Measurements from ENCODE around the gene PANK2.
A peak's percentile ranks its signal among the peaks of the same experiment; 100 is the strongest.
"Not testable (repeated sequence)": the region's sequence is repeated elsewhere in the genome, so short reads cannot be mapped to it uniquely, and the experiment has no call there.

PANK2 gene

DNA sequence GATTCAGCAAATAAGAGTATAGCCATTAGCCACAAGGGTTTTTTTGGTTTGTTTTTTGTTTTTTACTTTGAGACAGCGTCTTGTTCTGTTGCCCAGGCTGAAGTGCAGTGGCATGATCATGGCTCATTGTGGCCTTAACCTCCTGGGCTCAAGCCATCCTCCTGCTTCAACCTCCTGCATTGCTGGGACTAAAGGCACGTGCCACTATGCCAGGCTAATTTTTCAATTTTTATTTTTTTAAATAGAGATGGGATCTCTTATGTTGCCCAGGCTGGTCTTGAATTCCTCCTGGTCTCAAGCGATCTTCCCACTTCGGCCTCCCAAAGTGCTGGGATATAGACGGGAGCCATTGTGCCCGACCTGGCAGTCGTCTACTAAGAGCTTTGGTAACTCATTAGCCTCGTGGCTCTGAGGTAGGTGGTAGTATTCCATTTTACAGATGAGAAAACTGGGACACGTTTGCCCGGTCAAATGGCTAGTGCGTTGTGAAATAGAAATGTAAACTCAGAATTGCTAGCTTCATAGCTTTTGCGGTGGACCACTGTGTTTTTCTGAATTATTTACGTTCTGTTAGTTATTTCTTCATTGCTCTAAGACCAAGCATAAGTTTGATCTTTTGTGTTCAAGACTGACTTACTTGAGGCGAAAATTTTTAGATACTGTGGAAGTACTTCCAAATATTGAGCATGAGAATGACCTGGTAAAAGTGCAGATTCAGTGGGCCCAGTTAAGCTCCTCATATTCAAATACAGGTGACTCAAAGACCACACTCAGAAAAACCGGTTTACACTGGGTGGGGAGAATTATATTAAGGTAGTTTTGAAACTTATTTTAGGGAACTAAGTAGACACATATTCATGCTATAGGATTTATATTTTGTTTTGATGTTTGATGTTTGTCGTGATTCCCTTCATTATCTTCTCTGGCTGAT, 2.1 kb downstream of the PANK2 start:
- H3K36me3 ChIP-seq (ENCODE audit: insufficient read depth, low read length), result peaks cover 19% of the 10 kb centered on the region
- H3K27me3 ChIP-seq (ENCODE audit: control insufficient read depth, insufficient read depth, low read length), result no peaks in the 10 kb centered on the region
- H3K4me2 ChIP-seq (ENCODE audit: low read length), result peak overlapping the region; percentile 89
- peaks cover 50% of the 10 kb centered on the region for H3K4me1 ChIP-seq (ENCODE audit: control insufficient read depth, insufficient read depth, low read length)
- no peaks in the 10 kb centered on the region for H3K9me3 ChIP-seq (replicated peaks; ENCODE audit: low read length)
- H3K4me3 ChIP-seq (ENCODE audit: low read length), result peak overlapping the region; percentile 97
- H3K9ac ChIP-seq (ENCODE audit: low read depth, low read length), result peak overlapping the region; percentile 95

DNA sequence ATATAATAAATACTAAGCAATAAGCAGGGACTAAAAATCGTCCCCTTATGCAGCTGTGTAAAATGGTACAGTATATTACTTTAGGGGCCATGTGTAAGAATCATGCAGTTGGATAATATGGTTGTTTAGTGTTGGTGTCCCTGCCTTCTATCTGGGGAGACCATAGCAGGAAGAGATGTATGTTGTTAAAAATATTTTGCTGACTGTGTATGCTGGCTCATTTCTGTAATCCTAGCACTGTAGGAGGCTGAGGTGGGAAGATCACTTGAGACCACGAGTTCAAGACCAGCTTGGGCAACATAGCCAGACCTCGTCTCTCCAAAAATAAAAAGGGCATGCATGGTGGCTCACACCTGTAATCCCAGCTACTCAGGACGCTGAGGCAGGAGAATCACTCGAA, 5.6 kb downstream of the PANK2 start:
- Histone ChIP-seq H3K9ac (ENCODE audit: low read depth, low read length) (no peak overlapping the region), H3K4me1 (ENCODE audit: control insufficient read depth, insufficient read depth, low read length) (peaks cover 56% of the 10 kb centered on the region)

GRCh38 chr20:3896302-3896701, 7.1 kb downstream of the PANK2 start:
- Histone ChIP-seq H3K4me3 (ENCODE audit: low read length) (no peak overlapping the region), H3K36me3 (ENCODE audit: insufficient read depth, low read length) (peaks cover 19% of the 10 kb centered on the region)

More for the DNA sequence above, 5.6 kb downstream of the PANK2 start:
- H3K4me2 ChIP-seq (ENCODE audit: low read length), result no peak overlapping the region
- no peaks in the 10 kb centered on the region for H3K27me3 ChIP-seq (ENCODE audit: control insufficient read depth, insufficient read depth, low read length)
- H3K9me3 ChIP-seq (replicated peaks; ENCODE audit: low read length), result no peaks in the 10 kb centered on the region
- no peak overlapping the region for H3K4me3 ChIP-seq (ENCODE audit: low read length)
- H3K36me3 ChIP-seq (ENCODE audit: insufficient read depth, low read length), result peaks cover 24% of the 10 kb centered on the region

GRCh38 chr20:3896853-3897583, 7.8 kb downstream of the PANK2 start:
- peaks cover 61% of the 10 kb centered on the region for H3K4me1 ChIP-seq (ENCODE audit: control insufficient read depth, insufficient read depth, low read length)
- peak overlapping the region; percentile 28 for H3K4me2 ChIP-seq (ENCODE audit: low read length)
- H3K9me3 ChIP-seq (replicated peaks; ENCODE audit: low read length), result no peaks in the 10 kb centered on the region
- no peak overlapping the region for H3K9ac ChIP-seq (ENCODE audit: low read depth, low read length)
- peaks cover 12% of the 10 kb centered on the region for H3K36me3 ChIP-seq (ENCODE audit: insufficient read depth, low read length)
- H3K4me3 ChIP-seq (ENCODE audit: low read length), result no peak overlapping the region
- H3K27me3 ChIP-seq (ENCODE audit: control insufficient read depth, insufficient read depth, low read length), result no peaks in the 10 kb centered on the region

More at GRCh38 chr20:3896302-3896701, 7.1 kb downstream of the PANK2 start:
- Histone ChIP-seq H3K4me1 (ENCODE audit: control insufficient read depth, insufficient read depth, low read length) (peaks cover 61% of the 10 kb centered on the region), H3K9ac (ENCODE audit: low read depth, low read length) (no peak overlapping the region), H3K27me3 (ENCODE audit: control insufficient read depth, insufficient read depth, low read length) (no peaks in the 10 kb centered on the region), H3K9me3 (replicated peaks; ENCODE audit: low read length) (no peaks in the 10 kb centered on the region), H3K4me2 (ENCODE audit: low read length) (peak overlapping the region; percentile 28)

- H3K4me2 ChIP-seq (ENCODE audit: low read length); H3K36me3 ChIP-seq (ENCODE audit: insufficient read depth, low read length); H3K27me3 ChIP-seq (ENCODE audit: control insufficient read depth, insufficient read depth, low read length); H3K9ac ChIP-seq (ENCODE audit: low read depth, low read length); H3K4me3 ChIP-seq (ENCODE audit: low read length); H3K9me3 ChIP-seq (replicated peaks; ENCODE audit: low read length): not testable (repeated sequence)
- H3K4me1 ChIP-seq (ENCODE audit: control insufficient read depth, insufficient read depth, low read length), result peaks cover 53% of the 10 kb centered on the region
These were observed 9.0 kb downstream of the PANK2 start for GRCh38 chr20:3898181-3898580.

- Histone ChIP-seq H3K27me3 (ENCODE audit: control insufficient read depth, insufficient read depth, low read length) (no peaks in the 10 kb centered on the region), H3K9ac (ENCODE audit: low read depth, low read length) (no peak overlapping the region), H3K36me3 (ENCODE audit: insufficient read depth, low read length) (peaks cover 9% of the 10 kb centered on the region), H3K9me3 (replicated peaks; ENCODE audit: low read length) (no peaks in the 10 kb centered on the region), H3K4me3 (ENCODE audit: low read length) (no peak overlapping the region), H3K4me1 (ENCODE audit: control insufficient read depth, insufficient read depth, low read length) (peaks cover 49% of the 10 kb centered on the region), H3K4me2 (ENCODE audit: low read length) (no peak overlapping the region)
These were observed 9.5 kb downstream of the PANK2 start for GRCh38 chr20:3898639-3899038.

GRCh38 chr20:3900187-3900604, 11.0 kb downstream of the PANK2 start:
- H3K9me3 ChIP-seq (replicated peaks; ENCODE audit: low read length), result no peaks in the 10 kb centered on the region
- peaks cover 43% of the 10 kb centered on the region for H3K4me1 ChIP-seq (ENCODE audit: control insufficient read depth, insufficient read depth, low read length)

DNA sequence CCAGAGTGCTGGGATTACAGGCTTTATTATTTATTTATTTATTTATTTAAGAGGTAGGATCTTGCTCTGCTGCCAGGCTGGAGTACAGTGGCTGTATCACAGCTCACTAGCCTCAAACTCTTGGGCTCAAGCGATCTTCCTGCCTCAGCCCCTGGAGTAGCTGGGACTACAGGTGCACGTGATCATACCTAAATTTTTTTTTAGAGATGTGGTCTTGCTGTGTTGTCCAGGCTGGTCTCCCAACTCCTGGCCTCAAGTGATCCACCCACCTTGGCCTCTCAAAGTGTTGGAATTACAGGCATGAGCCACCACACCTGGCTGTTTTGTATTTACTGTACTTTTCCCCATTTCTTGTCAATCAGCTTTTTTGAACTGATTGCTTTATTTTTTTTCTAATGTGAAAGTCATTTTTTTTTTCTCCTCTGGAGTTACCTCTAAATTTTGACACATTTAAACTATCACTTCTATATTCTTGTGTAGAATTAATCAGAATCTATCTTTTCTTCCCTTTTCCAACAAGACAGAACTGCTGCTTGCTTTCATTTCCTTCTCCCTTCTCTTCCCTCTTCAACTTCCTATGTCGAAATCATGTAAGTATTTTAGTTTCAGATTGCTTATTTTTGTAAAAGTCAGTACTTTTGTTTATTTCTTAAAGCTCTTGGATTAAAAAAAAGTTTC, 12.0 kb downstream of the PANK2 start:
- peak overlapping the region; percentile 9 for H3K4me2 ChIP-seq (ENCODE audit: low read length)
- H3K9ac ChIP-seq (ENCODE audit: low read depth, low read length), result no peak overlapping the region
- H3K4me3 ChIP-seq (ENCODE audit: low read length), result no peak overlapping the region
- peaks cover 36% of the 10 kb centered on the region for H3K4me1 ChIP-seq (ENCODE audit: control insufficient read depth, insufficient read depth, low read length)
- no peaks in the 10 kb centered on the region for H3K27me3 ChIP-seq (ENCODE audit: control insufficient read depth, insufficient read depth, low read length)
- no peaks in the 10 kb centered on the region for H3K9me3 ChIP-seq (replicated peaks; ENCODE audit: low read length)
- peaks cover 10% of the 10 kb centered on the region for H3K36me3 ChIP-seq (ENCODE audit: insufficient read depth, low read length)

More at GRCh38 chr20:3900187-3900604, 11.0 kb downstream of the PANK2 start:
- H3K27me3 ChIP-seq (ENCODE audit: control insufficient read depth, insufficient read depth, low read length), result no peaks in the 10 kb centered on the region
- H3K9ac ChIP-seq (ENCODE audit: low read depth, low read length), result no peak overlapping the region
- H3K4me3 ChIP-seq (ENCODE audit: low read length), result no peak overlapping the region
- H3K4me2 ChIP-seq (ENCODE audit: low read length), result no peak overlapping the region
- H3K36me3 ChIP-seq (ENCODE audit: insufficient read depth, low read length), result peaks cover 8% of the 10 kb centered on the region

GRCh38 chr20:3901706-3902440, 12.7 kb downstream of the PANK2 start:
- no peak overlapping the region for H3K4me3 ChIP-seq (ENCODE audit: low read length)
- no peaks in the 10 kb centered on the region for H3K27me3 ChIP-seq (ENCODE audit: control insufficient read depth, insufficient read depth, low read length)
- H3K36me3 ChIP-seq (ENCODE audit: insufficient read depth, low read length), result peaks cover 12% of the 10 kb centered on the region
- peaks cover 29% of the 10 kb centered on the region for H3K4me1 ChIP-seq (ENCODE audit: control insufficient read depth, insufficient read depth, low read length)
- H3K9ac ChIP-seq (ENCODE audit: low read depth, low read length), result no peak overlapping the region
- peak overlapping the region; percentile 9 for H3K4me2 ChIP-seq (ENCODE audit: low read length)
- H3K9me3 ChIP-seq (replicated peaks; ENCODE audit: low read length), result no peaks in the 10 kb centered on the region

GRCh38 chr20:3902446-3902845, 13.3 kb downstream of the PANK2 start:
- peaks cover 28% of the 10 kb centered on the region for H3K4me1 ChIP-seq (ENCODE audit: control insufficient read depth, insufficient read depth, low read length)

More at GRCh38 chr20:3902446-3902845, 13.3 kb downstream of the PANK2 start:
- Histone ChIP-seq H3K4me2 (ENCODE audit: low read length) (no peak overlapping the region), H3K27me3 (ENCODE audit: control insufficient read depth, insufficient read depth, low read length) (no peaks in the 10 kb centered on the region), H3K36me3 (ENCODE audit: insufficient read depth, low read length) (peaks cover 7% of the 10 kb centered on the region), H3K9ac (ENCODE audit: low read depth, low read length) (no peak overlapping the region), H3K4me3 (ENCODE audit: low read length) (no peak overlapping the region), H3K9me3 (replicated peaks; ENCODE audit: low read length) (no peaks in the 10 kb centered on the region)

Measured in skeletal muscle satellite cell (primary cell).